Stimulated activated naive B cell treated with anti-CD40 and anti-IgM and Interleukin-4, amounts not matched to agents 10 μg/mL and 1 μg/mL and 100 μg/mL, for 72 hours (primary cell): ENCODE results near the gene SHH.
A peak's percentile ranks its signal among the peaks of the same experiment; 100 is the strongest.

ENCODE experiments used
- ATAC-seq, 2 donors: fragments of 150-1000 bp; cut with Tn5 transposase; replicated peaks; 2 replicates each; pipeline ENCODE4 v1.10.0; 2021; ENCODE audit warnings: moderate library complexity in 1 of 2
- DNase-seq: peaks from one replicate; pipeline ENCODE4 v3.0.0; 2021
- H3K27ac Mint-ChIP-seq: one replicate; pipeline ENCODE4 v1.8.0; 2022; ENCODE audit warnings: mild to moderate bottlenecking, mixed read lengths
- H3K27me3 Mint-ChIP-seq, 2 donors: one replicate each; pipeline ENCODE4 v1.8.0; 2022; ENCODE audit warnings: mixed read lengths in 2 of 2
- H3K36me3 Mint-ChIP-seq, 2 donors: one replicate each; pipeline ENCODE4 v1.8.0; 2022; ENCODE audit warnings: mixed read lengths in 2 of 2, mild to moderate bottlenecking in 1 of 2
- H3K4me1 Mint-ChIP-seq, 2 donors: one replicate each; pipeline ENCODE4 v1.8.0; 2022; ENCODE audit warnings: mixed read lengths in 2 of 2, mild to moderate bottlenecking in 1 of 2
- H3K4me3 Mint-ChIP-seq, 2 donors: one replicate each; pipeline ENCODE4 v1.8.0; 2022; ENCODE audit warnings: mild to moderate bottlenecking in 2 of 2, mixed read lengths in 2 of 2, moderate library complexity in 1 of 2
- H3K9me3 Mint-ChIP-seq, 2 donors: one replicate each; pipeline ENCODE4 v1.8.0; 2022; ENCODE audit warnings: mixed read lengths in 2 of 2, mild to moderate bottlenecking in 1 of 2

The SHH gene

DNA sequence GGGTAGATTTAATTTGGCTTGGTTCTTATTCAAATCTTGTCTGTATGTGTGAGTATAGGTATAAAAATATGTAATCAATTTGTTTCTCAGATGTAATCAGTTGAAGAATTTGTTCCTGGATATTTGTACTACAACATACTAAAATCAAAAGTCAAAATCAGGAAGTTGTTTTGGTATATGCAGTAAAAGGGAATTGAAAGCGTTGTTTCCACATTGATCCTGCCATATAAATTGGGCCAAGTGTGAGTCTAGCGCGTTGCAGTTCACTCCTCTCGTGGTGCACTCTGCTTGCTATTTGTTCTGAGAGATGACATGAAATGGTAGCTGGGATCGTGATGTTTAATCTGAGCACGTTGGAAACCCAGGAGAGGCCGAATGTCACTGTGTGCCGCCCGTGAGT, 55.9 kb downstream of the SHH start:
- DNase-seq (no peak), ATAC-seq (peak; percentile 84 to 89)
- Mint-ChIP-seq H3K4me3 (peak overlapping the region in 1 of 2 donors; percentile 56), H3K27me3 (no peaks in the 10 kb centered on the region), H3K27ac (peak overlapping the region; percentile 83), H3K9me3 (peaks cover 0 to 2% of the 10 kb centered on the region in 2 donors), H3K4me1 (peaks cover 46 to 73% of the 10 kb centered on the region in 2 donors), H3K36me3 (peaks cover 25 to 48% of the 10 kb centered on the region in 2 donors)

GRCh38 chr7:155755026-155755425, 57.2 kb downstream of the SHH start:
- Mint-ChIP-seq H3K36me3 (peaks cover 18 to 42% of the 10 kb centered on the region in 2 donors), H3K27me3 (no peaks in the 10 kb centered on the region), H3K4me3 (no peak overlapping the region), H3K4me1 (peaks cover 43 to 63% of the 10 kb centered on the region in 2 donors), H3K9me3 (peaks cover 0 to 2% of the 10 kb centered on the region in 2 donors), H3K27ac (no peak overlapping the region)
- no peak for ATAC-seq
- DNase-seq, result no peak

DNA sequence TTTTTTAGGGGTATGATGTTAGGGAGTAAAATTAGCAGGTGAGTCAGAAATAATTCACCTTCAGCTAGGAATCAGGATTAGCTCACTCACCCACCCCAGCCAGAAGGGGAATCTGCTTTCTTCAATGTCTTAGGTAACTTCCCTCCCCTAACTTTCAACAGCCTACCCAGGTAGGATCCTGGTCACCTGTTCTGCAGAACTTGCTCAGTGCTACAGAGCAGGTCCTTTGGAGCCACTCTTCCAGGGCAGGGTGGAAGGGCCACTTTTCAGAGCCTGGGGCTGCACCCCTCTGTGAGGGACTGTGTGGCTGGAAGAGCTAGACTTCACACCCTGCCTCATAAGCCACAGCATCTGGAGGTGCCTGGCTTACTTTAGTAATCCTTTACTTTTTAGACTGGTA, 58.1 kb downstream of the SHH start:
- Mint-ChIP-seq H3K9me3 (peaks cover 0 to 2% of the 10 kb centered on the region in 2 donors), H3K27ac (no peak overlapping the region), H3K27me3 (no peaks in the 10 kb centered on the region), H3K36me3 (peaks cover 24 to 44% of the 10 kb centered on the region in 2 donors), H3K4me1 (peaks cover 49 to 66% of the 10 kb centered on the region in 2 donors), H3K4me3 (no peak overlapping the region)
- DNase-seq (no peak), ATAC-seq (no peak)

DNA sequence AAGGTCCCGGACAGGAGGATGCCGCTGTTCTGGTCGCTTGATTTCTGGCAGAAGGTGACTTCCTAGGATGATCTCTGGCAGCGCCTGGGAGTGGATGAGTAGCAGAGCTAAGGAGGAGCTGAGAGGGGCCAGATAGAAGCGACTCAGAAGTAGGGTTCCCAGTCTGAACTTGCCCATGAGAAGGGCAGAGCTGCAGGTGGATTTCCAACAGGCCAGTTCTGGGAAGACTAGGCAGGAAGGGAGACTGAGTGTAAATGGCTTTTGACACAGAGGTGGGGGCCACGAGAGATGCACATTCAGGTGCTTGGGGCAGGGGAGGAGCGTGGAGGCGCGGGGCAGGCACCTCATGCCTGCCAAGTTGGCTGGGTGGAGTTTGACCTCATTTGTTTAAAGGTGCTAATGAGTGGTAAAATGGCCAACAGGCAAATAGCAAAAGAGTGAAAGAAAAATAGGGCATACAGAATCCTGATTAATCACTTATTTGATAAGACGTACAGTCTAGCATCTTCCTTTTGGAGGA, 58.8 kb downstream of the SHH start:
- peaks cover 52 to 71% of the 10 kb centered on the region in 2 donors for H3K4me1 Mint-ChIP-seq
- H3K9me3 Mint-ChIP-seq, result peaks cover 0 to 2% of the 10 kb centered on the region in 2 donors
- DNase-seq (no peak), ATAC-seq (no peak)
- peaks cover 24 to 45% of the 10 kb centered on the region in 2 donors for H3K36me3 Mint-ChIP-seq
- no peaks in the 10 kb centered on the region for H3K27me3 Mint-ChIP-seq
- peak overlapping the region; percentile 53 for H3K27ac Mint-ChIP-seq
- peak overlapping the region; percentile 3 to 60 for H3K4me3 Mint-ChIP-seq

DNA sequence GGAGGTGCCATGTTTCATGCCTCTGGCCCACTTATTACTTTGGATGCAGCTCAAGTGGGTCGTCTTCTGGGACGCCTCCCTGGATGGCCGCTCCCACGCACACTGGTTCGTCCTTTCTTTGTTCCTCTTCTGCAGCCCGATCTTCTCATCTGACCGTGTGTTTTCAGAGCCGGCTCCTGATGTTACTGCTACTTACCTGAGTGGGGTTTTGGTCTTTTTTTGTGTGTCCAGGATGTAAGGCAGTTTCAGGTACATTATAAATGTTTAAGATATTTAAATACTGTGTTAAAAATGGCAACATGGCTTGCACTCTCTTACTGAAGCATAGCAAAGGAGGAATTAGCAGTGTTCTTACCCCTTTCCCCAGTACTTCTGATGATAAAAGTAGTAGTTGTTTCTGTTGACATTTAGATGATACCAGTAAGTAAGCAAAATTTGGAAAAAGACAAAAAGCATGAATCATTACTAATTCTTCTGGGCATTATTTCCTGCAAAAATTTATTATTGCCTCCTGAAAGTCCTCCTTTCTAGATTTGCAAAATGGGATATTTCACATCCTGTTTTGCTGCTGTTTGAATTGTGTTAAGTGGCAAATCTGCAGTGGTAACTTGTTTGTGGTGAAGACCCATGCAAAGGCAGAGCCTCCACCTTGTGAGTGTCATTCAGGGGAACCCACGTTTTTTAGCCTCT, 59.4 kb downstream of the SHH start:
- Mint-ChIP-seq H3K4me1 (peaks cover 52 to 77% of the 10 kb centered on the region in 2 donors), H3K27ac (peak overlapping the region; percentile 53)

GRCh38 chr7:155751409-155751808, 60.9 kb downstream of the SHH start:
- no peak overlapping the region for H3K27ac Mint-ChIP-seq
- no peaks in the 10 kb centered on the region for H3K27me3 Mint-ChIP-seq
- H3K4me1 Mint-ChIP-seq, result peaks cover 45 to 70% of the 10 kb centered on the region in 2 donors

More for the DNA sequence above, 59.4 kb downstream of the SHH start:
- Mint-ChIP-seq H3K36me3 (peaks cover 24 to 51% of the 10 kb centered on the region in 2 donors), H3K4me3 (peak overlapping the region; percentile 60 to 63), H3K9me3 (peaks cover 0 to 2% of the 10 kb centered on the region in 2 donors), H3K27me3 (no peaks in the 10 kb centered on the region)
- peak; percentile 48 to 59 for ATAC-seq
- DNase-seq, result peak; percentile 3

DNA sequence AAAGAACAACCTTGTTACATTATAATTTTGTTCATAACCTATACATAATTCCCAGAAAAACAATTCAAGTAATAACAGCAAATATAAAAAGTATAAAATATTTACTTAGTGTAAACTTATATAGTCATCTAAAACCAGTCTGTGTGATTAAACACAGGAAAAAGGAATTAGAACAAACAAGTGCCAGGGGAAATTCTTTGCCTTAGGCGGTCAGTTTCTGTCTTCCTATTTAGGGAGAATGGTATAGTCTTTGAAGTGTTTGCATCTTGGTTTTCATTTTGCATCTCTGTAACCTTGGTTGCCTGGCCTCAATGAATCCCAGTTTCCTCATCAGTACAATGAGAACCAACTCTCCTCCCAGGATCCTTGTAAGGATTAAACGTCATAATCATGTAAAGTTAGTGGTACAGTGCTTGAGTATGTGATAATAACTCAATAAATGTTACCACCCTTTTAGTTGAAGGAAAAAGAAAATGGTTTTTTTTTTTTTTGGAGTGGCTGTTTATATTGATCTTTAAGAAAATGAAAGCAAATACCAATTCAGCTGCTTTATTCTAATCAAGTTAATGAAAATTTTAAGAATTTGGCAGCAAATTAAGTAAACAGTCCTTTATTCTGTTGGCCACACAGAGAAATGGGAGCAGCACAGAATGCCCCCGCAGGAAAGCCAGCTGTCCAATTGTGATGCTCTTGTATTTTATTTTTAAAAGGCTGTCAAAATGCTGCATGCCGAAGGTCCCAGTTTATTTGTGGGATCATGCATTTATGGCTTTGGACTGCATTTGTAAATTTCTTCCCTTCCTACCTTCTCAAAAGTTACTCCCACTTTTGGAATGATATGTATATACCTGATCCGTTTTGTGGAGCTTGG, 61.8 kb downstream of the SHH start:
- ATAC-seq, result no peak
- H3K4me1 Mint-ChIP-seq, result peaks cover 44 to 69% of the 10 kb centered on the region in 2 donors
- peaks cover 23 to 49% of the 10 kb centered on the region in 2 donors for H3K36me3 Mint-ChIP-seq
- H3K27me3 Mint-ChIP-seq, result no peaks in the 10 kb centered on the region
- peaks cover 0 to 2% of the 10 kb centered on the region in 2 donors for H3K9me3 Mint-ChIP-seq
- DNase-seq, result no peak
- no peak overlapping the region for H3K27ac Mint-ChIP-seq
- H3K4me3 Mint-ChIP-seq, result no peak overlapping the region

More at GRCh38 chr7:155751409-155751808, 60.9 kb downstream of the SHH start:
- Mint-ChIP-seq H3K4me3 (no peak overlapping the region), H3K9me3 (peaks cover 0 to 2% of the 10 kb centered on the region in 2 donors), H3K36me3 (peaks cover 21 to 46% of the 10 kb centered on the region in 2 donors)
- ATAC-seq, result no peak
- DNase-seq, result no peak
